ENCODE results near the gene CD86.
"Not testable (repeated sequence)": the region's sequence is repeated elsewhere in the genome, so short reads cannot be mapped to it uniquely, and the experiment has no call there.

CD86 gene

DNA sequence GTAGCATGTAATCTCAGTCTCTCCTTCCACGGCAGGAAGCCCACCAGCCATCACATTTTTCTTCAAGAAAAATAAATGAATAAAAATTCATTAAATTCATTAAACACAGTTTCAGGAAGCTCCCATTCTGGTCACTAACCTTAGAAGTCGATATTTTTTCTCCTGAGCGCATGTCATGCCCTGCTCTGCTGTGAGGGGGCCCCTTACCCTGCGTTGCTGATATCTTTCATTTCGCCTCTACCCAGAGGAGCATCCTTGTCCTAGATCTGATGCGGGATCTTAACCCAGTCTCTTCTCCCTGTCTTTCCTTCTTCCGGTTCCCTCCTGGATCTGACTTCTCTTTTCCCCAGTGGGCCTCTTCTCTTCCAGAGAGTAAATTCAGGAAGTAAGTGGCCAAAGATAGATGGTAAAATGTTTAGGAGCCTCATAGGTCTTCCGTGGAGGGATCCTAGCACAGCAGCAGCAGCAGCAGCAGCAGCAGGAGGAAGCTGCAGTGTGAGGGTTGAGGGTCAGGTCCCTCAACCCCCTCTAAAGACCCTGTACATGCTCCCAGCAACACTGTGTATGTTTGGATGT, 31.7 kb upstream of the CD86 start:
- no peaks in the 10 kb centered on the region for H3K36me3 ChIP-seq (ENCODE audit: control insufficient read depth in 2 of 2, insufficient read depth in 2 of 2, low read length in 2 of 2)
- H3K4me3 ChIP-seq (ENCODE audit: low read length in 2 of 2), result no peak overlapping the region
- H3K27me3 ChIP-seq (ENCODE audit: control insufficient read depth in 1 of 2, insufficient read depth in 2 of 2, low read length in 2 of 2), result peaks cover 7 to 20% of the 10 kb centered on the region in 2 donors
- H3K27ac ChIP-seq (ENCODE audit: low read length), result no peak overlapping the region
- no peak overlapping the region for H3K9ac ChIP-seq (ENCODE audit: low read length in 2 of 2)
- no peaks in the 10 kb centered on the region for H3K4me1 ChIP-seq (ENCODE audit: control insufficient read depth, insufficient read depth, low read length)
- H3K9me3 ChIP-seq (ENCODE audit: control insufficient read depth in 2 of 2, low read length in 2 of 2), result no peaks in the 10 kb centered on the region

DNA sequence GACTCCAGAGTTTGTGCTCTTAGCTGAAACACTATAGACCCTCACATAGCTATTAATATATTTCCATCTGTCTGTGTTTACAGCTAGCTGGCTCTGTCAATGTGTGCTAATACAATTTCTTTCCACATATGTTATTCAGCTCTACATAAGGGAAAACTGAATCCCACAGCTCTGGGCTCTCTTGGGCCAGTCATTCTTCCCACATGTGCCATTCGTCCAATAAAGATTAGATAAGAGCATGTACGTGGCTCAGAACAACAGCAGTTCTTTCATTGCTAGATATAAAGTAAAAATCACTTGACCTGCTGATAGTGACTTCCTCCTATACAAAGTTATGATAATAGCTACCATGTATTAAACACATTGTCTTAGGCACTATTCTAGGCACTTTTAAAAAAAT, 30.4 kb upstream of the CD86 start:
- Histone ChIP-seq H3K4me3 (ENCODE audit: low read length in 2 of 2) (no peak overlapping the region), H3K36me3 (ENCODE audit: control insufficient read depth in 2 of 2, insufficient read depth in 2 of 2, low read length in 2 of 2) (no peaks in the 10 kb centered on the region), H3K27ac (ENCODE audit: low read length) (no peak overlapping the region), H3K4me1 (ENCODE audit: control insufficient read depth, insufficient read depth, low read length) (no peaks in the 10 kb centered on the region), H3K9me3 (ENCODE audit: control insufficient read depth in 2 of 2, low read length in 2 of 2) (no peaks in the 10 kb centered on the region), H3K27me3 (ENCODE audit: control insufficient read depth in 1 of 2, insufficient read depth in 2 of 2, low read length in 2 of 2) (peaks cover 7 to 19% of the 10 kb centered on the region in 2 donors), H3K9ac (ENCODE audit: low read length in 2 of 2) (no peak overlapping the region)

DNA sequence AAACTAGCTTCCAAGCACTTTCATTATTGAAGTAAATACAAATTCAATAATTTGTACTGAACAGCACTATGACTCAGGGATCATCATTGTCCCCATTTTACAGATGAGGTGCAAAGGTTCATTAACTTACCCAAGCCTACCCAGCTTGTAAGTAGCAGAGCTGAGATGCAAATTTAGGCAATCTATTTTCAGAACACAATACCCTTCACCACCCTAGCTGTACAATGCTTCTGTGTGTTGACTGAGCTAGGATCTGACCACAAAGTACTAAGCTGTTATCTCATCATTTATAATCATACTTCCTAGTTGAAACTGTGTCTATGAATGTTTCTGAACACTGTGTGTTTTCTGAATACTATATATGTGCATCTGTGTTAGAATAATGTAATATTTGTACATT, 29.9 kb upstream of the CD86 start:
- peaks cover 7 to 16% of the 10 kb centered on the region in 2 donors for H3K27me3 ChIP-seq (ENCODE audit: control insufficient read depth in 1 of 2, insufficient read depth in 2 of 2, low read length in 2 of 2)
- H3K9ac ChIP-seq (ENCODE audit: low read length in 2 of 2), result no peak overlapping the region
- no peaks in the 10 kb centered on the region for H3K9me3 ChIP-seq (ENCODE audit: control insufficient read depth in 2 of 2, low read length in 2 of 2)
- no peak overlapping the region for H3K27ac ChIP-seq (ENCODE audit: low read length)
- no peak overlapping the region for H3K4me3 ChIP-seq (ENCODE audit: low read length in 2 of 2)
- no peaks in the 10 kb centered on the region for H3K36me3 ChIP-seq (ENCODE audit: control insufficient read depth in 2 of 2, insufficient read depth in 2 of 2, low read length in 2 of 2)
- no peaks in the 10 kb centered on the region for H3K4me1 ChIP-seq (ENCODE audit: control insufficient read depth, insufficient read depth, low read length)

DNA sequence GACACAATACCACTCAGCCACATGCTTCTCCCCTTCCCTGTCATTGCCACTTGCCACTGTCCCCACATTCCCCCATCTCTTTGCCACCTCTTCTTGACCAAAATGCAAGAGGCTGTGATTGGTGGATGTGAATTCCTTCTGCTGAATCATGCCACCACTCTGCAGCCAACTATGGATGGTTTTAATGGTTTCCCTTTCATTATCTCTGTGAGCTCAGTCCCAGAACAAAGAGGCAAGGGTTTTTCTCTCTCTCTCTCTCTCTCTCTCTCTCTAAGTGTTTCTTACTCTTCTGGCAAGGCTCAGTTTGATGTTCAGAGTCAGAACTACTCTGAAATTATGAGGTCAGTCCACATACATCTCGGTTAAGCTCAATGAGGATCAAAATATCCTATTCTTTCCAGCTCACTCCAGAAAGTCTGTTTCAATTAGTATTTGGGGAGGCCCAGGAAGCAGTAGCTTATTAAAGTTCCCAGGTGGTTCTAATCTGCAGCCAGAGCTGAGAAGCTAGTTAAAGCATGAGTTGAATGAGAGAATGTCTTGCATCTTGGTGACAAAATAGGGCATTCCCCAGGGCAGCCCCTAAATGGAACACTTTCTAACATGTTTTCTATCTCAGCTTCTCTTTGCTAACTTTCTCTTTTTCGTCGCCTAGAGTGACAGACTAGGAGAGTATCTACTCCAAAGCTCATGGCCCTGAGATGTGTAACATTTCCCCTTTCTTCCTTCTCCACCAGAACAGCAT, 24.6 kb upstream of the CD86 start:
- Histone ChIP-seq H3K4me1 (ENCODE audit: control insufficient read depth, insufficient read depth, low read length) (no peaks in the 10 kb centered on the region), H3K9me3 (ENCODE audit: control insufficient read depth in 2 of 2, low read length in 2 of 2) (no peaks in the 10 kb centered on the region), H3K27ac (ENCODE audit: low read length) (no peak overlapping the region), H3K4me3 (ENCODE audit: low read length in 2 of 2) (no peak overlapping the region), H3K36me3 (ENCODE audit: control insufficient read depth in 2 of 2, insufficient read depth in 2 of 2, low read length in 2 of 2) (no peaks in the 10 kb centered on the region), H3K9ac (ENCODE audit: low read length in 2 of 2) (no peak overlapping the region), H3K27me3 (ENCODE audit: control insufficient read depth in 1 of 2, insufficient read depth in 2 of 2, low read length in 2 of 2) (no peaks in the 10 kb centered on the region)

DNA sequence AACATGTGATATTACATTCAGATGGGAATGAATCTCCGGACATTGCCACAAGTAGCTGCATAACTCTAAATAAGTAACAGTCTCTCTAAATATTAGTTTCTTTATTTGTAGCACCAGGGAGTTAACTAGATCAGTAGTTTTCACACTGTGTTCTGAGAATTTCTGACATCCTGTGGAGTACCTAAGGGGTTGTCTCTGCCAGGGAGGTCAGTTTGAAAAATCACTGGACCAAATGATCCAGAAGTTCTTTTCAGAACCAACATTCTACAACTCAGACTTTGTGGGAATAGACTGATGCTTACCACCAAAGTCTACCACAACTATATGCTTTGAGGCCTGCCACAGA, 24.1 kb upstream of the CD86 start:
- no peaks in the 10 kb centered on the region for H3K36me3 ChIP-seq (ENCODE audit: control insufficient read depth in 2 of 2, insufficient read depth in 2 of 2, low read length in 2 of 2)
- no peaks in the 10 kb centered on the region for H3K9me3 ChIP-seq (ENCODE audit: control insufficient read depth in 2 of 2, low read length in 2 of 2)
- no peak overlapping the region for H3K27ac ChIP-seq (ENCODE audit: low read length)
- no peaks in the 10 kb centered on the region for H3K27me3 ChIP-seq (ENCODE audit: control insufficient read depth in 1 of 2, insufficient read depth in 2 of 2, low read length in 2 of 2)
- H3K4me3 ChIP-seq (ENCODE audit: low read length in 2 of 2), result no peak overlapping the region
- no peaks in the 10 kb centered on the region for H3K4me1 ChIP-seq (ENCODE audit: control insufficient read depth, insufficient read depth, low read length)
- no peak overlapping the region for H3K9ac ChIP-seq (ENCODE audit: low read length in 2 of 2)

DNA sequence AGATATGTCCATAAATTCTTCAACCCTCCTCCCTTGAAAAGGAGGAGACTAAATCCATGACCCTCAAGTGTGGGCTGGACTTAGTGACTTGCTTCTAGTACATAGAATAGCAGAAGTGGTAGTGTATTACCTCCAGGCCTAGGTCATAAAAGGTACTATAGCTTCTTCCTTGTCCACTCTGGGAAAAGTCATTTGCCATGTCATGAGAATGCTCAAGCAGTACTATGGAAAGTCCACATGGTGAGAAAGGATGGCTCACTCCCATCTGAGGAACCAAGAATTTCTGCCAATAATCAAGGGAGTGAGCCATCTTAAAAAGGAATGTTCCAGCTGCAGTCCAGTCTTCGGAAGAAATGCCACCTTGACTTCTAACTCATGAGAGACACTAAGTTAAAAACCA, 22.6 kb upstream of the CD86 start:
- Histone ChIP-seq H3K36me3 (ENCODE audit: control insufficient read depth in 2 of 2, insufficient read depth in 2 of 2, low read length in 2 of 2) (no peaks in the 10 kb centered on the region), H3K27ac (ENCODE audit: low read length) (no peak overlapping the region), H3K27me3 (ENCODE audit: control insufficient read depth in 1 of 2, insufficient read depth in 2 of 2, low read length in 2 of 2) (no peaks in the 10 kb centered on the region), H3K9me3 (ENCODE audit: control insufficient read depth in 2 of 2, low read length in 2 of 2) (peaks cover 0 to 5% of the 10 kb centered on the region in 2 donors), H3K4me3 (ENCODE audit: low read length in 2 of 2) (no peak overlapping the region), H3K9ac (ENCODE audit: low read length in 2 of 2) (no peak overlapping the region), H3K4me1 (ENCODE audit: control insufficient read depth, insufficient read depth, low read length) (no peaks in the 10 kb centered on the region)

DNA sequence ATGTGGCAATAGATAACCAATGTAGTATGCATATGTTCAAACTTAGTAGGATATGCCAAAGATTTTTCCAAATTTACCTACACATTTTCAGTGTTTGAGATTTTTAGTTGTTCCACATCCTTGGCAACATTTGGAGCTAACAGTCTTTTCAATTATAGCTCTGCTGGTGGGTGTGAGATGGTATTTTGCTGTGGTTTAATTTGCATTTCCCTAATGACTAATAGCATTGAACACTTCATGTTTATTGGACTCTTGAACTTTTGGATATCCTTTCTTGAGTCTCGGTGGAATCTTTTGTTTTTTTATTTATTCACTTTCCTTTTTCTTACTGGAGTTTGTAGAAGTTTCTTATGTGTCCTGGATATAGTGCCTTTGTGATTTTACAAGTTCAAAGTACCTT, 22.1 kb upstream of the CD86 start:
- Histone ChIP-seq H3K27ac (ENCODE audit: low read length) (no peak overlapping the region), H3K9ac (ENCODE audit: low read length in 2 of 2) (no peak overlapping the region), H3K27me3 (ENCODE audit: control insufficient read depth in 1 of 2, insufficient read depth in 2 of 2, low read length in 2 of 2) (no peaks in the 10 kb centered on the region), H3K36me3 (ENCODE audit: control insufficient read depth in 2 of 2, insufficient read depth in 2 of 2, low read length in 2 of 2) (no peaks in the 10 kb centered on the region), H3K4me1 (ENCODE audit: control insufficient read depth, insufficient read depth, low read length) (no peaks in the 10 kb centered on the region), H3K9me3 (ENCODE audit: control insufficient read depth in 2 of 2, low read length in 2 of 2) (peaks cover 0 to 5% of the 10 kb centered on the region in 2 donors), H3K4me3 (ENCODE audit: low read length in 2 of 2) (no peak overlapping the region)

DNA sequence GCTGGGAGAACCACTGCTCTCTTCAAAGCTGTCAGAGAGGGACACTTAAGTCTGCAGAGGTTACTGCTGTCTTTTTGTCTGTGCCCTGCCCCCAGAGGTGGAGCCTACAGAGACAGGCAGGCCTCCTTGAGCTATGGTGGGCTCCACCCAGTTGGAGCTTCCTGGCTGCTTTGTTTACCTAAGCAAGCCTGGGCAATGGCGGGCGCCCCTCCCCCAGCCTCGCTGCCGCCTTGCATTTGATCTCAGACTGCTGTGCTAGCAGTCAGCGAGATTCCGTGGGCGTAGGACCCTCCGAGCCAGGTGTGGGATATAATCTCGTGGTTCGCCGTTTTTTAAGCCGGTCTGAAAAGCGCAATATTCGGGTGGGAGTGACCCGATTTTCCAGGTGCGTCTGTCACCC, 7.9 kb upstream of the CD86 start:
- not testable (repeated sequence) for H3K9me3 ChIP-seq (ENCODE audit: control insufficient read depth in 2 of 2, low read length in 2 of 2); H3K27me3 ChIP-seq (ENCODE audit: control insufficient read depth in 1 of 2, insufficient read depth in 2 of 2, low read length in 2 of 2); H3K36me3 ChIP-seq (ENCODE audit: control insufficient read depth in 2 of 2, insufficient read depth in 2 of 2, low read length in 2 of 2); H3K4me1 ChIP-seq (ENCODE audit: control insufficient read depth, insufficient read depth, low read length); H3K4me3 ChIP-seq (ENCODE audit: low read length in 2 of 2); H3K9ac ChIP-seq (ENCODE audit: low read length in 2 of 2); H3K27ac ChIP-seq (ENCODE audit: low read length)

DNA sequence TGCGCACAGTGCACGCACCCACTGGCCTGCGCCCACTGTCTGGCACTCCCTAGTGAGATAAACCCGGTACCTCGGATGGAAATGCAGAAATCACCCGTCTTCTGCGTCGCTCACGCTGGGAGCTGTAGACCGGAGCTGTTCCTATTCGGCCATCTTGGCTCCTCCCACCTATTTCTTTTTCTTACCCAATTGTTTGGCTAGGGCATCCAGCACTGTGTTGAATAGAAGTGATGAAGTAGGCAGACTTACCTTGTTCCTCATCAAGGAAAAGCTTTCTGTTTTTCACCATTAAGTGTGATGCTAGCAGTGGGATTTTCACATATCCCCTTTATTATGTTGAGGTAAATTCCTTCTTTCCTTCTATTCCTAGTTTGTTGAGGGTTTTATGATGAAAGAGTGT, 7.4 kb upstream of the CD86 start:
- H3K4me1 ChIP-seq (ENCODE audit: control insufficient read depth, insufficient read depth, low read length); H3K9ac ChIP-seq (ENCODE audit: low read length in 2 of 2); H3K27ac ChIP-seq (ENCODE audit: low read length); H3K36me3 ChIP-seq (ENCODE audit: control insufficient read depth in 2 of 2, insufficient read depth in 2 of 2, low read length in 2 of 2); H3K27me3 ChIP-seq (ENCODE audit: control insufficient read depth in 1 of 2, insufficient read depth in 2 of 2, low read length in 2 of 2); H3K4me3 ChIP-seq (ENCODE audit: low read length in 2 of 2); H3K9me3 ChIP-seq (ENCODE audit: control insufficient read depth in 2 of 2, low read length in 2 of 2): not testable (repeated sequence)

DNA sequence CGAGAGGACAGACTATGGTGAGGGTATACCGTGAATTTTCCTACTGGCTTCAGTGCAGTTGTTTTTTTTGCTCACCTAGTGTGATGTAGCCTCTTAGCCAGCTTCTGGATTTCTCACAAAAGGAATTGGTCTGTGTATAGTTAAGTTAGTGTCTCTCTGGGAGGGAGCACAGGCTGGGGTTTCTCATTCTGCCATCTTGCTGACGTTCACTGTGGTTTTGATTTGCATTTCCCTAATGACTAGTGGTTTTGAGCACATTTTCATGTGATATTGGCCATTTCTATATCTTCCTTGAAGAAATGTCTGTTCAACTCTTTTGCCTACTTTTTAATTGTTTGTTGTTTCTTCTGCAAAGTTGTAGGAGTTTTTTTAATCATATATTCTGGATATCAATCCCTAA, 2.2 kb upstream of the CD86 start:
- H3K9ac ChIP-seq (ENCODE audit: low read length in 2 of 2), result no peak overlapping the region
- no peaks in the 10 kb centered on the region for H3K9me3 ChIP-seq (ENCODE audit: control insufficient read depth in 2 of 2, low read length in 2 of 2)
- H3K4me3 ChIP-seq (ENCODE audit: low read length in 2 of 2), result no peak overlapping the region
- no peaks in the 10 kb centered on the region for H3K36me3 ChIP-seq (ENCODE audit: control insufficient read depth in 2 of 2, insufficient read depth in 2 of 2, low read length in 2 of 2)
- H3K4me1 ChIP-seq (ENCODE audit: control insufficient read depth, insufficient read depth, low read length), result no peaks in the 10 kb centered on the region
- no peaks in the 10 kb centered on the region for H3K27me3 ChIP-seq (ENCODE audit: control insufficient read depth in 1 of 2, insufficient read depth in 2 of 2, low read length in 2 of 2)
- no peak overlapping the region for H3K27ac ChIP-seq (ENCODE audit: low read length)

DNA sequence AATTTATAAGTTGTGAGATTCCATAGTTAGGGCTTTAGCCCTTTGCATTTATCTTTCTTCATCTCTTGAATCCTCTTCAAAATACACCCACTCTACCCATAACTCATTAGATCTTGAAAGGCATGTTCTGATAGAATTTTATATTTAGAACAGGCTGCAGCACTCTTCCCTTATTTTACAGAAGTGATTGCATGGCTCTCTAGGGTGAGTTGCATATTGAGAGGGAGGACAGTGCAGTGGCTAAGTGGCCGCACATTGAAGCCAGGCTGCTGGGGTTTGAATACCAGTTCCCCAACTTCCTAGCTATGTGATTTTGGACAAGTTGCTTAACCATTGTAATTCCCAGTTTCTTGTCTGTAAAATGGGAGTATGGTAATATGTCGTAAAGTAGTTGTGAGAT, 2.5 kb downstream of the CD86 start:
- no peak overlapping the region for H3K4me3 ChIP-seq (ENCODE audit: low read length in 2 of 2)
- H3K4me1 ChIP-seq (ENCODE audit: control insufficient read depth, insufficient read depth, low read length), result no peaks in the 10 kb centered on the region
- no peak overlapping the region for H3K9ac ChIP-seq (ENCODE audit: low read length in 2 of 2)
- H3K27ac ChIP-seq (ENCODE audit: low read length), result no peak overlapping the region
- H3K27me3 ChIP-seq (ENCODE audit: control insufficient read depth in 1 of 2, insufficient read depth in 2 of 2, low read length in 2 of 2), result no peaks in the 10 kb centered on the region
- H3K36me3 ChIP-seq (ENCODE audit: control insufficient read depth in 2 of 2, insufficient read depth in 2 of 2, low read length in 2 of 2), result no peaks in the 10 kb centered on the region
- H3K9me3 ChIP-seq (ENCODE audit: control insufficient read depth in 2 of 2, low read length in 2 of 2), result no peaks in the 10 kb centered on the region
